Endothelial cell of umbilical vein (primary cell): Measurements from ENCODE around the gene BNC1.

Experiments
- EZH2 ChIP-seq: IDR thresholded peaks from 2 replicates; pipeline ENCODE4 v1.6.1; 2012; ENCODE audit warnings: borderline replicate concordance, low read depth, mild to moderate bottlenecking, moderate library complexity, low read length, inconsistent platforms; ENCODE audit not compliant: severe bottlenecking
- TF ChIP-seq, protein P1 (sequence below), 2 donors: IDR thresholded peaks; 1 replicate in 1 of 2; 2 replicates in 1 of 2; pipeline ENCODE4 v1.5.1; 2011; ENCODE audit warnings: low read length in 2 of 2, mild to moderate bottlenecking in 2 of 2, moderate library complexity in 2 of 2, control low read depth in 1 of 2, inconsistent platforms in 1 of 2, low read depth in 1 of 2; ENCODE audit not compliant: insufficient read depth in 1 of 2; ENCODE audit errors: extremely low read depth in 1 of 2

DNA sequence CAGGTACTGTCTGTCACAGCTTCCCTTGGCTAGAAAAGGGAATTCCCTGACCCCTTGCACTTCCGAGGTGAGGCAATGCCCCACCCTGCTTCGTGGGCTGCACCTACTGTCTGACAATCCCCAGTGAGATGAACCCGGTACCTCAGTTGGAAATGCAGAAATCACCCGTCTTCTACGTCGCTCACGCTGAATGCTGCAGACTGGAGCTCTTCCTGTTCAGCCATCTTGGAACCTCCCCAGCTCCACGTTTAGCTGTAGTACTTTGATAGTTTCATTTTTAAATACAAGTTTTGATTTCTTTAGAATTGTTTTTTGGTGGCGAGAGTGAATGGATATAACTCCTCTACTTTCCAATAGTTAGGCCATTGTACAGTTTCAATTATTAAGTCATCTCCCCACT is 59.0 kb downstream of the BNC1 start:
- TF ChIP-seq, protein P1, sequence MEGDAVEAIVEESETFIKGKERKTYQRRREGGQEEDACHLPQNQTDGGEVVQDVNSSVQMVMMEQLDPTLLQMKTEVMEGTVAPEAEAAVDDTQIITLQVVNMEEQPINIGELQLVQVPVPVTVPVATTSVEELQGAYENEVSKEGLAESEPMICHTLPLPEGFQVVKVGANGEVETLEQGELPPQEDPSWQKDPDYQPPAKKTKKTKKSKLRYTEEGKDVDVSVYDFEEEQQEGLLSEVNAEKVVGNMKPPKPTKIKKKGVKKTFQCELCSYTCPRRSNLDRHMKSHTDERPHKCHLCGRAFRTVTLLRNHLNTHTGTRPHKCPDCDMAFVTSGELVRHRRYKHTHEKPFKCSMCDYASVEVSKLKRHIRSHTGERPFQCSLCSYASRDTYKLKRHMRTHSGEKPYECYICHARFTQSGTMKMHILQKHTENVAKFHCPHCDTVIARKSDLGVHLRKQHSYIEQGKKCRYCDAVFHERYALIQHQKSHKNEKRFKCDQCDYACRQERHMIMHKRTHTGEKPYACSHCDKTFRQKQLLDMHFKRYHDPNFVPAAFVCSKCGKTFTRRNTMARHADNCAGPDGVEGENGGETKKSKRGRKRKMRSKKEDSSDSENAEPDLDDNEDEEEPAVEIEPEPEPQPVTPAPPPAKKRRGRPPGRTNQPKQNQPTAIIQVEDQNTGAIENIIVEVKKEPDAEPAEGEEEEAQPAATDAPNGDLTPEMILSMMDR (IDR thresholded peaks at IDR 0.05; ENCODE audit: extremely low read depth in 1 of 2, insufficient read depth in 1 of 2, low read depth in 1 of 2, low read length in 2 of 2) = no peak
- TF ChIP-seq EZH2 = no peak
